Right atrium auricular region (tissue), 2 donors: ENCODE measurements around the gene R3HDM2. TPM values are rescaled to one million over a fixed set of nuclear protein-coding genes. Genes with fewer than 3 reads are reported as not detected.

Source experiments
- DNase-seq: peaks from one replicate; pipeline ENCODE4 v3.0.0-alpha.2; 2019; ENCODE audit warnings: low spot score
- H3K27ac ChIP-seq, 2 donors: fragments of 200-600 bp; sonication (generic); 1 replicate in 1 of 2; 2 replicates in 1 of 2; pipeline ENCODE4 v1.5.1; 2016 to 2019
- H3K27me3 ChIP-seq, 2 donors: fragments of 200-600 bp; sonication (generic); one replicate each; pipeline versions ENCODE4 v1.5.1 to v1.6.0; 2017 to 2019
- H3K36me3 ChIP-seq: fragments of 200-600 bp; sonication (generic); one replicate; pipeline ENCODE4 v1.5.1; 2016
- H3K4me1 ChIP-seq, 2 donors: fragments of 200-600 bp; sonication (generic); one replicate each; pipeline versions ENCODE4 v1.5.1 to v1.6.0; 2017 to 2019
- H3K4me3 ChIP-seq, 2 donors: fragments of 200-600 bp; sonication (generic); 1 replicate in 1 of 2; 2 replicates in 1 of 2; pipeline ENCODE4 v1.5.1; 2017 to 2019; ENCODE audit warnings: mild to moderate bottlenecking in 1 of 2, moderate library complexity in 1 of 2
- H3K9me3 ChIP-seq, 2 donors: fragments of 200-600 bp; sonication (generic); one replicate each; pipeline ENCODE4 v1.5.1; 2019
- CTCF ChIP-seq, 2 donors: fragments of 200-600 bp; sonication (generic); IDR thresholded peaks; one replicate each; pipeline ENCODE4 v1.5.1; 2019; ENCODE audit warnings: antibody characterized with exemption in 2 of 2
- total RNA-seq, 2 donors: library from RNA; depleted of rRNA; stranded (reverse); fragments of >200 nt; gene quantifications; one replicate each; pipeline ENCODE4 v1.1.0, GENCODE V29; 2016

Gene R3HDM2
- total RNA-seq, 2 donors from 2014 or later: 31.7 to 47.8 TPM

GRCh38 chr12:57476162-57476992, 45.5 kb upstream of the R3HDM2 start:
- no peak overlapping the region for H3K27ac ChIP-seq
- peaks cover 16 to 24% of the 10 kb centered on the region in 2 donors for H3K27me3 ChIP-seq
- DNase-seq: no peak
- TF ChIP-seq CTCF (IDR thresholded peaks at IDR 0.05): peak in 1 of 2 donors; percentile 18
- H3K36me3 ChIP-seq: no peaks in the 10 kb centered on the region
- peaks cover 0 to 18% of the 10 kb centered on the region in 2 donors for H3K4me1 ChIP-seq
- peak overlapping the region; percentile 24 to 44 for H3K4me3 ChIP-seq
- no peaks in the 10 kb centered on the region for H3K9me3 ChIP-seq

- TF ChIP-seq CTCF (IDR thresholded peaks at IDR 0.05): no peak
- Histone ChIP-seq H3K36me3 (no peaks in the 10 kb centered on the region), H3K27me3 (peaks cover 16 to 24% of the 10 kb centered on the region in 2 donors), H3K4me1 (peaks cover 0 to 18% of the 10 kb centered on the region in 2 donors), H3K4me3 (peak overlapping the region; percentile 24 to 44), H3K27ac (no peak overlapping the region), H3K9me3 (no peaks in the 10 kb centered on the region)
- DNase-seq: no peak
Observed at GRCh38 chr12:57475271-57476161, 44.7 kb upstream of the R3HDM2 start.

- Histone ChIP-seq H3K4me3 (peak overlapping the region; percentile 24 to 44), H3K4me1 (peaks cover 0 to 18% of the 10 kb centered on the region in 2 donors), H3K36me3 (no peaks in the 10 kb centered on the region), H3K27me3 (peaks cover 16 to 24% of the 10 kb centered on the region in 2 donors), H3K27ac (no peak overlapping the region), H3K9me3 (no peaks in the 10 kb centered on the region)
- DNase-seq: no peak
- no peak for TF ChIP-seq CTCF (IDR thresholded peaks at IDR 0.05)
Observed at GRCh38 chr12:57474862-57475261, 44.0 kb upstream of the R3HDM2 start.

GRCh38 chr12:57474430-57474829, 43.6 kb upstream of the R3HDM2 start:
- Histone ChIP-seq H3K4me3 (no peak overlapping the region), H3K27me3 (peaks cover 16 to 24% of the 10 kb centered on the region in 2 donors), H3K4me1 (peaks cover 0 to 18% of the 10 kb centered on the region in 2 donors), H3K9me3 (no peaks in the 10 kb centered on the region), H3K36me3 (no peaks in the 10 kb centered on the region), H3K27ac (no peak overlapping the region)
- DNase-seq: no peak
- no peak for TF ChIP-seq CTCF (IDR thresholded peaks at IDR 0.05)

- Histone ChIP-seq H3K36me3 (no peaks in the 10 kb centered on the region), H3K27ac (no peak overlapping the region), H3K4me1 (peaks cover 0 to 18% of the 10 kb centered on the region in 2 donors), H3K4me3 (no peak overlapping the region), H3K9me3 (no peaks in the 10 kb centered on the region), H3K27me3 (peaks cover 16 to 24% of the 10 kb centered on the region in 2 donors)
- no peak for DNase-seq
- no peak for TF ChIP-seq CTCF (IDR thresholded peaks at IDR 0.05)
Observed at GRCh38 chr12:57473886-57474285, 43.0 kb upstream of the R3HDM2 start.
